Right lobe of liver (tissue), 4 donors: Measurements from ENCODE around the gene ERVMER34-1.

Source experiments
- POLR2A ChIP-seq: fragments of 450-650 bp; IDR thresholded peaks from one replicate; pipeline ENCODE4 v1.6.1; 2017; ENCODE audit warnings: antibody characterized with exemption, mild to moderate bottlenecking
- TF ChIP-seq, protein P1 (sequence below), 4 donors: fragments of 200-600 bp in 3 of 4; fragments of 450-650 bp in 1 of 4; IDR thresholded peaks; one replicate each; pipeline versions ENCODE4 v1.5.1 to v1.8.0; 2016 to 2022; ENCODE audit warnings: antibody characterized with exemption in 4 of 4, mild to moderate bottlenecking in 2 of 4
- donor health status: DM: no; HTN: no; CAD: no.
- donor health status: DM: no; HTN: no; CAD: no.
- donor health status: DM: no; HTN: yes; CAD: no.

DNA sequence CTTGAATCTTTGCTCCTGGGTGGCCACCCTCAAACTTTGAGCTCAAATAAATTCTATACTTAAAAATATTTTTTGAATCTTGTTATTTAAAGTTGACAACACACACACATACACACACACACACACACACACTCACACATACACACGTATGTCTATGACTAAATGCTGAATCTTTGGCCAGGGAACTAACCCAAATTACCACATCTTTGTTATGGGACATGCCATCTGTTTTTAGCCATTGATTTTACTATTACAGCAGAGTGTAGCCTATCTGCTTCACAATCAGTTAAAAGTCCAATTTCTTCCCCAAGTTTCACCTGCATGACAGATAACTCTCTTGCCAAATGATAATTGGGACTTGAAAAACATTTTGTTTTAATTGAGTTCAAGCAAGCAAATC, 47.1 kb downstream of the ERVMER34-1 start:
- no peak for TF ChIP-seq POLR2A
- TF ChIP-seq, protein P1, sequence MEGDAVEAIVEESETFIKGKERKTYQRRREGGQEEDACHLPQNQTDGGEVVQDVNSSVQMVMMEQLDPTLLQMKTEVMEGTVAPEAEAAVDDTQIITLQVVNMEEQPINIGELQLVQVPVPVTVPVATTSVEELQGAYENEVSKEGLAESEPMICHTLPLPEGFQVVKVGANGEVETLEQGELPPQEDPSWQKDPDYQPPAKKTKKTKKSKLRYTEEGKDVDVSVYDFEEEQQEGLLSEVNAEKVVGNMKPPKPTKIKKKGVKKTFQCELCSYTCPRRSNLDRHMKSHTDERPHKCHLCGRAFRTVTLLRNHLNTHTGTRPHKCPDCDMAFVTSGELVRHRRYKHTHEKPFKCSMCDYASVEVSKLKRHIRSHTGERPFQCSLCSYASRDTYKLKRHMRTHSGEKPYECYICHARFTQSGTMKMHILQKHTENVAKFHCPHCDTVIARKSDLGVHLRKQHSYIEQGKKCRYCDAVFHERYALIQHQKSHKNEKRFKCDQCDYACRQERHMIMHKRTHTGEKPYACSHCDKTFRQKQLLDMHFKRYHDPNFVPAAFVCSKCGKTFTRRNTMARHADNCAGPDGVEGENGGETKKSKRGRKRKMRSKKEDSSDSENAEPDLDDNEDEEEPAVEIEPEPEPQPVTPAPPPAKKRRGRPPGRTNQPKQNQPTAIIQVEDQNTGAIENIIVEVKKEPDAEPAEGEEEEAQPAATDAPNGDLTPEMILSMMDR (IDR thresholded peaks at IDR 0.05) = no peak
